Skeletal muscle satellite cell (primary cell): ENCODE results near the gene RSPRY1.
"Not testable (repeated sequence)": the region's sequence is repeated elsewhere in the genome, so short reads cannot be mapped to it uniquely, and the experiment has no call there.

Source experiments
- H3K27me3 ChIP-seq: 2 replicates; pipeline ENCODE4 v1.7.0; 2013; ENCODE audit warnings: low read length; ENCODE audit not compliant: control insufficient read depth, insufficient read depth
- H3K36me3 ChIP-seq: 2 replicates; pipeline ENCODE4 v1.7.0; 2013; ENCODE audit warnings: mild to moderate bottlenecking, control low read depth, low read length; ENCODE audit not compliant: insufficient read depth
- H3K4me1 ChIP-seq: 2 replicates; pipeline ENCODE4 v1.7.0; 2013; ENCODE audit warnings: low read length; ENCODE audit not compliant: control insufficient read depth, insufficient read depth
- H3K4me2 ChIP-seq: 2 replicates; pipeline ENCODE4 v1.7.0; 2013; ENCODE audit warnings: mild to moderate bottlenecking, low read length
- H3K4me3 ChIP-seq: 2 replicates; pipeline ENCODE4 v1.7.0; 2013; ENCODE audit warnings: low read length
- H3K9ac ChIP-seq: 2 replicates; pipeline ENCODE4 v1.7.0; 2013; ENCODE audit warnings: mild to moderate bottlenecking, low read depth, low read length, moderate library complexity
- H3K9me3 ChIP-seq: replicated peaks from 2 replicates; pipeline ENCODE4 v1.7.0; 2013; ENCODE audit warnings: mild to moderate bottlenecking, control low read depth, low read length

Gene RSPRY1

GRCh38 chr16:57262841-57263540, 76.9 kb downstream of the RSPRY1 start:
- no peaks in the 10 kb centered on the region for H3K36me3 ChIP-seq
- H3K9me3 ChIP-seq, result no peaks in the 10 kb centered on the region
- no peak overlapping the region for H3K4me3 ChIP-seq
- H3K4me1 ChIP-seq, result peaks cover 14% of the 10 kb centered on the region
- H3K9ac ChIP-seq, result no peak overlapping the region
- peaks cover 1% of the 10 kb centered on the region for H3K27me3 ChIP-seq
- no peak overlapping the region for H3K4me2 ChIP-seq

GRCh38 chr16:57263541-57264351, 77.6 kb downstream of the RSPRY1 start:
- Histone ChIP-seq H3K4me2 (no peak overlapping the region), H3K9ac (no peak overlapping the region), H3K4me3 (no peak overlapping the region), H3K9me3 (no peaks in the 10 kb centered on the region), H3K4me1 (peaks cover 14% of the 10 kb centered on the region), H3K36me3 (no peaks in the 10 kb centered on the region), H3K27me3 (peaks cover 4% of the 10 kb centered on the region)

GRCh38 chr16:57264381-57264780, 78.3 kb downstream of the RSPRY1 start:
- Histone ChIP-seq H3K27me3 (peaks cover 4% of the 10 kb centered on the region), H3K4me1 (peaks cover 14% of the 10 kb centered on the region), H3K36me3 (no peaks in the 10 kb centered on the region), H3K9ac (no peak overlapping the region), H3K4me2 (no peak overlapping the region), H3K4me3 (no peak overlapping the region), H3K9me3 (no peaks in the 10 kb centered on the region)

GRCh38 chr16:57264950-57265371, 78.8 kb downstream of the RSPRY1 start:
- Histone ChIP-seq H3K4me3 (no peak overlapping the region), H3K4me1 (peaks cover 13% of the 10 kb centered on the region), H3K4me2 (no peak overlapping the region), H3K9me3 (no peaks in the 10 kb centered on the region), H3K9ac (no peak overlapping the region), H3K36me3 (no peaks in the 10 kb centered on the region), H3K27me3 (peaks cover 4% of the 10 kb centered on the region)

- Histone ChIP-seq H3K36me3 (no peaks in the 10 kb centered on the region), H3K4me1 (peaks cover 5% of the 10 kb centered on the region), H3K27me3 (peaks cover 4% of the 10 kb centered on the region), H3K9ac (no peak overlapping the region), H3K9me3 (no peaks in the 10 kb centered on the region), H3K4me2 (peak overlapping the region; percentile 3), H3K4me3 (no peak overlapping the region)
Observed at GRCh38 chr16:57265850-57266530, 79.9 kb downstream of the RSPRY1 start.

- Histone ChIP-seq H3K27me3 (peaks cover 4% of the 10 kb centered on the region), H3K4me2 (no peak overlapping the region), H3K9ac (no peak overlapping the region), H3K4me3 (no peak overlapping the region), H3K36me3 (no peaks in the 10 kb centered on the region), H3K9me3 (no peaks in the 10 kb centered on the region), H3K4me1 (peaks cover 5% of the 10 kb centered on the region)
Observed at GRCh38 chr16:57266531-57267260, 80.6 kb downstream of the RSPRY1 start.

GRCh38 chr16:57267343-57267742, 81.2 kb downstream of the RSPRY1 start:
- H3K4me1 ChIP-seq, H3K9ac ChIP-seq, H3K27me3 ChIP-seq, H3K36me3 ChIP-seq, H3K4me2 ChIP-seq, H3K4me3 ChIP-seq, H3K9me3 ChIP-seq: not testable (repeated sequence)

GRCh38 chr16:57268804-57269800, 83.0 kb downstream of the RSPRY1 start:
- peaks cover 5% of the 10 kb centered on the region for H3K4me1 ChIP-seq
- no peaks in the 10 kb centered on the region for H3K36me3 ChIP-seq
- no peak overlapping the region for H3K4me3 ChIP-seq
- H3K27me3 ChIP-seq, result peaks cover 4% of the 10 kb centered on the region
- no peaks in the 10 kb centered on the region for H3K9me3 ChIP-seq
- no peak overlapping the region for H3K4me2 ChIP-seq
- H3K9ac ChIP-seq, result no peak overlapping the region

GRCh38 chr16:57270221-57271062, 84.3 kb downstream of the RSPRY1 start:
- Histone ChIP-seq H3K4me1 (peaks cover 5% of the 10 kb centered on the region), H3K27me3 (peaks cover 4% of the 10 kb centered on the region), H3K36me3 (no peaks in the 10 kb centered on the region), H3K4me3 (no peak overlapping the region), H3K9ac (no peak overlapping the region), H3K4me2 (no peak overlapping the region), H3K9me3 (no peaks in the 10 kb centered on the region)

GRCh38 chr16:57271063-57271345, 84.9 kb downstream of the RSPRY1 start:
- Histone ChIP-seq H3K27me3 (peaks cover 4% of the 10 kb centered on the region), H3K4me1 (peaks cover 5% of the 10 kb centered on the region), H3K9ac (no peak overlapping the region), H3K36me3 (no peaks in the 10 kb centered on the region), H3K4me3 (no peak overlapping the region), H3K4me2 (no peak overlapping the region), H3K9me3 (no peaks in the 10 kb centered on the region)
